AG09309 (cell line): ENCODE measurements around the gene PITPNM3.

ENCODE experiments used
- DNase-seq: peaks from one replicate; pipeline ENCODE4 v3.0.0-alpha.2; 2010; ENCODE audit warnings: low read depth
- H3K4me3 ChIP-seq: 2 replicates; pipeline ENCODE4 v1.5.1; 2011; ENCODE audit warnings: mild to moderate bottlenecking, low read depth, low read length, moderate library complexity; ENCODE audit not compliant: control insufficient read depth
- TF ChIP-seq, protein P1 (sequence below): IDR thresholded peaks from 2 replicates; pipeline ENCODE4 v1.5.1; 2011; ENCODE audit warnings: mild to moderate bottlenecking, low read depth, low read length, inconsistent platforms; ENCODE audit not compliant: insufficient read depth, control insufficient read depth; ENCODE audit errors: missing control alignments

The PITPNM3 gene

DNA sequence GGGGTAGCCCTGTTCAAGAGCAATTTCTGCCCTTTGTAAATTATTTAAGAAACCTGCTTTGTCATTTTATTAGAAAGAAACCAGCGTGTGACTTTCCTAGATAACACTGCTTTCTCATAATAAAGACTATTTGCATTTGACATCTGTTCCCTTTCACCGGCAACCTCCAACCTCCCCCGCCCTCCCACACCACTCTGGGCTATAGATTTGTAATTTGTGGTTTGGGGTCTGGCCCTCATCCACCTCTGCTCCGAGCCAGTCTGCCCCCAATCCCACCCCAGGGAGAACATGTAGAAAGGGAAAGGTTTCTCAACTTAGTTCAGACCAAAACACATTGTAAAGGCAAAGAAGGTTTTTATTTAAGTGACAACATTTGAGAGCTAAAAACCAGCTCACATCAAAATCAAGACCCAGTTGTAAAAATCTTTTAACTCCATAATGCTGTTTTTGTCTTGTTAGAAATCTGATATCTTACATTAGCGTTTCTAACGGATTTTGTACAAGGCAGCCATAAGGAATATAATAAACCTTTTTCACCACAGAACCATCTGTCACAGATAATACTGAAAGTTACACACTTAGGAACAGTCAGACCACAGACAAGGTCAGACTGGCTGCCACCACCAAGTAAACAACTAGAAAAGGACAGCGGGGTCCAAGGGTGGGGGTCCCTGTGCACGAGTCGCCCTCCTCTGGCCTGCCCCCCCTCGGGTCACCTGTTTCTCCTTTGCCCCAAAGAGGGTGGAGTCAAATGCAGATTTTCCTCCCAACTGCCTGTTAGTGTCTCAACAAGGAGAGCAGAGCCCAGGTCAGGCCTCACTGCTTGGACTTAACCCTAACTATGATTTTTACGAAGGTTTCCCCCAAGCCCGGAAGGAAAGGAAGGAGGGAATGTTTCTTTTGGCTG lies 105.2 kb downstream of the PITPNM3 start:
- DNase-seq, result no peak
- TF ChIP-seq, protein P1, sequence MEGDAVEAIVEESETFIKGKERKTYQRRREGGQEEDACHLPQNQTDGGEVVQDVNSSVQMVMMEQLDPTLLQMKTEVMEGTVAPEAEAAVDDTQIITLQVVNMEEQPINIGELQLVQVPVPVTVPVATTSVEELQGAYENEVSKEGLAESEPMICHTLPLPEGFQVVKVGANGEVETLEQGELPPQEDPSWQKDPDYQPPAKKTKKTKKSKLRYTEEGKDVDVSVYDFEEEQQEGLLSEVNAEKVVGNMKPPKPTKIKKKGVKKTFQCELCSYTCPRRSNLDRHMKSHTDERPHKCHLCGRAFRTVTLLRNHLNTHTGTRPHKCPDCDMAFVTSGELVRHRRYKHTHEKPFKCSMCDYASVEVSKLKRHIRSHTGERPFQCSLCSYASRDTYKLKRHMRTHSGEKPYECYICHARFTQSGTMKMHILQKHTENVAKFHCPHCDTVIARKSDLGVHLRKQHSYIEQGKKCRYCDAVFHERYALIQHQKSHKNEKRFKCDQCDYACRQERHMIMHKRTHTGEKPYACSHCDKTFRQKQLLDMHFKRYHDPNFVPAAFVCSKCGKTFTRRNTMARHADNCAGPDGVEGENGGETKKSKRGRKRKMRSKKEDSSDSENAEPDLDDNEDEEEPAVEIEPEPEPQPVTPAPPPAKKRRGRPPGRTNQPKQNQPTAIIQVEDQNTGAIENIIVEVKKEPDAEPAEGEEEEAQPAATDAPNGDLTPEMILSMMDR, result no peak
- H3K4me3 ChIP-seq, result no peak overlapping the region

DNA sequence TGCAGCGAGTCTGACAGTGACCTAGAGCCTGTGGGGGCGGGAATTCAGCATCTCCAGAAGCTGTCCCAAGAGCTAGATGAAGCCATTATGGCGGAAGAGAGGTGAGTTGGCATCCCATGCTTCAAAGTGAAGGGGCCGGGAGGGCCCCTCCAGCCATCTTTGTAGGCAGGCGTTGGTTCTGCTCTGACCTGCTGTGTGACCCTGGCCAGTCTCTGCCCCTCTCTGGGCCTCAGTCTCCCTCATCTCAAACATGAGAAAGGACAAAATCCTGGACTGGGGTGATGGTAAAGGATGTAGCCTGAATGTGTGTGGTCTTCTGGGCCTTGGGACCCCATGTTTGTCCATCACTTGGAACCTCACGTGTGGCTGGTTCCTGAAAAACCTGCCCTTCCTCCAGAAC lies 107.0 kb downstream of the PITPNM3 start:
- DNase-seq, result no peak
- TF ChIP-seq, protein P1, result no peak
- H3K4me3 ChIP-seq, result no peak overlapping the region

GRCh38 chr17:6448473-6448872 lies 107.9 kb downstream of the PITPNM3 start:
- DNase-seq, result no peak
- TF ChIP-seq, protein P1, result no peak
- H3K4me3 ChIP-seq, result no peak overlapping the region

GRCh38 chr17:6446516-6447100 lies 109.7 kb downstream of the PITPNM3 start:
- TF ChIP-seq, protein P1, result no peak
- DNase-seq, result no peak
- H3K4me3 ChIP-seq, result no peak overlapping the region

GRCh38 chr17:6444571-6445335 lies 111.6 kb downstream of the PITPNM3 start:
- H3K4me3 ChIP-seq, result peak overlapping the region; percentile 90
- TF ChIP-seq, protein P1, result no peak
- DNase-seq, result no peak
